ENCODE data around the gene MKI67. TPM values are rescaled to one million over a fixed set of nuclear protein-coding genes. Genes with fewer than 3 reads are reported as not detected.

MKI67 gene
- total and polyA plus RNA-seq, 8 donors, result under 0.01 to 3.1 (median 0.47) TPM

DNA sequence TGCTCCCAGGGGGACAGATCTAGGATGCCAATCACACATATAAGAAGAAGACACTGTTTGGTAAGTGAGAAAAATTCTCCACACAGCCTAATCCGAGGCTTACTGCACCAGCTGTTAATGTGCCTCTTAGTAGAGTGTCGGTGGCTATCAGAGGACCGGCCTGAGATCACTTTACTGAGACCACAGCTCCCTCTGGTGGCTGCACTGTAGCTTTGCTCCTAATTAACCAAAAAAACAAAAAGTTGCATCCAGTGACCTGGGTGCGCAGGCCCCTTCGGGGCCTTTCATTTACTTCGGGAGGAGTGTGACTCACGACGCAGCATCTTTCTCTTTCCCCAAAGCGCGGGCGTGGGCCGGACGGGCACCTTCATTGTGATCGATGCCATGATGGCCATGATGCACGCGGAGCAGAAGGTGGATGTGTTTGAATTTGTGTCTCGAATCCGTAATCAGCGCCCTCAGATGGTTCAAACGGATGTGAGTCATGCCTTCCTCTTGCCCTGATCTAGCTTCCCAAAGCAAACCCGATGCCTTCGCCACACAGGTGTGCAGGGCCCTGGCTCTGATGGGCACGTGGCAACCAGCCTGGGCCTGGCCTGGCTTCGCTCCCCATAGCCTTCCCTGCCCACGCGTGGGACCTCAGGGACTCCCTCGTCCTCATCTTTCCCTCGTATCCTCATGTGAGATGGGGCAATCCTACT, 56.7 kb downstream of the MKI67 start:
- FAIRE-seq, result no peak
- no peaks in the 10 kb centered on the region for H3K27me3 ChIP-seq
- DNase-seq, result peak in 5 of 6 donors; percentile 52 to 88 (median 74)
- WGBS, 2 donors, result 27 to 30% methylated on average over 28 of the region's 28 CpGs
- H3K4me1 ChIP-seq, result no peaks in the 10 kb centered on the region
- peak; percentile 70 to 88 (median 78) for ATAC-seq
- H3K9me3 ChIP-seq, result no peaks in the 10 kb centered on the region
- intact Hi-C loops (cut with DNase I), result loop anchor here in 2 of 3 donors (5.0 to 10.0 kb wide), 2 partner anchors 85 to 347 kb away; no protein-coding TSS in a partner anchor
- no peak overlapping the region for H3K4me3 ChIP-seq
- TF ChIP-seq, protein P1, sequence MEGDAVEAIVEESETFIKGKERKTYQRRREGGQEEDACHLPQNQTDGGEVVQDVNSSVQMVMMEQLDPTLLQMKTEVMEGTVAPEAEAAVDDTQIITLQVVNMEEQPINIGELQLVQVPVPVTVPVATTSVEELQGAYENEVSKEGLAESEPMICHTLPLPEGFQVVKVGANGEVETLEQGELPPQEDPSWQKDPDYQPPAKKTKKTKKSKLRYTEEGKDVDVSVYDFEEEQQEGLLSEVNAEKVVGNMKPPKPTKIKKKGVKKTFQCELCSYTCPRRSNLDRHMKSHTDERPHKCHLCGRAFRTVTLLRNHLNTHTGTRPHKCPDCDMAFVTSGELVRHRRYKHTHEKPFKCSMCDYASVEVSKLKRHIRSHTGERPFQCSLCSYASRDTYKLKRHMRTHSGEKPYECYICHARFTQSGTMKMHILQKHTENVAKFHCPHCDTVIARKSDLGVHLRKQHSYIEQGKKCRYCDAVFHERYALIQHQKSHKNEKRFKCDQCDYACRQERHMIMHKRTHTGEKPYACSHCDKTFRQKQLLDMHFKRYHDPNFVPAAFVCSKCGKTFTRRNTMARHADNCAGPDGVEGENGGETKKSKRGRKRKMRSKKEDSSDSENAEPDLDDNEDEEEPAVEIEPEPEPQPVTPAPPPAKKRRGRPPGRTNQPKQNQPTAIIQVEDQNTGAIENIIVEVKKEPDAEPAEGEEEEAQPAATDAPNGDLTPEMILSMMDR (IDR thresholded peaks at IDR 0.05), result peak; percentile 76 to 81 (median 80)
- H3K27ac ChIP-seq, result no peak overlapping the region
- no peaks in the 10 kb centered on the region for H3K36me3 ChIP-seq

DNA sequence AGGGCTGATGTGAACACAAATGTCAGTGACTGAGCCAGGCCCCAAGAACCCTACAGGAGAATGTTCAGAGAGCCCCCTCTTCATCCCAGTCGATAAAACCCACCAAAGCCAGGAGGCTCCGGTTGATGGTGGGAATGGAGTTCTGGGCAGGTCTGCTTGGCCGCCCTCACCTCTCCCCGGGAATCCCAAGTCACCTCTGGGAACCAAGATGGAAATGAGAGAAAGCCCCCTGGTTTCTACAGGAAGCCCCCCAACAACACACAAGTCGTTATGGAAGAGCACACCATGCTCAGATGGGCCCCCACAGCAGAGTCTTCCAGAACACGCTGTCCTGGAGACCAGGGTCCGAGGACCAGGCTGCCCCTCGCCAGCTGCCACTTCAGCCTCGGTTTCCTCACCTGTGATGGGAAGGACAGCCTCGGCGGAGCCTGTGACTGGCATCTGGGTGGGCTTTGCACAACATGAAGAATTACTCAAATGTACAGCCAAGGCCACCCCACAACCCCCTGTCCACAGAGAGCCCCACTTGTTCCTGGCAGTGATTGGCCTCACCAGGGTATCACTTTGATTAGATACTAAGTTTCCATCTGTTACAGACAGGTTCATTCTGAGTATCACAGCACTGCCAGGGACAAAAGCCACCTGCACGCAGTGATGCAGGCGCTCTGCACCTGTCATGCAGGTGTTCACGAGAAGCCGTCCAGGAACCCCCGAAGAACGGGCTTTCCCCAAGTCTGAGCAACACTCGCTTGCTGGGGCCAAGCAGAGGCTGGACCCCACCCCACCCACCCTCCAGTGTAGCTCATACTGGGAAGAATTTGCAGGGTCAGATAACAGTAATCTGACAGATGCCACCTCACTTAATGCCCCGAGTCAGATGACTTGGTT, 57.6 kb downstream of the MKI67 start:
- no peaks in the 10 kb centered on the region for H3K9me3 ChIP-seq
- intact Hi-C loops (cut with DNase I), result loop anchor here in 1 of 3 donors (5.0 kb wide), 1 partner anchor 346 kb away; no protein-coding TSS in a partner anchor
- no peaks in the 10 kb centered on the region for H3K36me3 ChIP-seq
- no peak for DNase-seq
- TF ChIP-seq, protein P1 (IDR thresholded peaks at IDR 0.05), result no peak
- H3K27ac ChIP-seq, result no peak overlapping the region
- no peaks in the 10 kb centered on the region for H3K4me1 ChIP-seq
- ATAC-seq, result no peak
- H3K4me3 ChIP-seq, result no peak overlapping the region
- 69 to 79% methylated on average over 19 of the region's 19 CpGs for WGBS, 2 donors
- no peak for FAIRE-seq
- H3K27me3 ChIP-seq, result no peaks in the 10 kb centered on the region

DNA sequence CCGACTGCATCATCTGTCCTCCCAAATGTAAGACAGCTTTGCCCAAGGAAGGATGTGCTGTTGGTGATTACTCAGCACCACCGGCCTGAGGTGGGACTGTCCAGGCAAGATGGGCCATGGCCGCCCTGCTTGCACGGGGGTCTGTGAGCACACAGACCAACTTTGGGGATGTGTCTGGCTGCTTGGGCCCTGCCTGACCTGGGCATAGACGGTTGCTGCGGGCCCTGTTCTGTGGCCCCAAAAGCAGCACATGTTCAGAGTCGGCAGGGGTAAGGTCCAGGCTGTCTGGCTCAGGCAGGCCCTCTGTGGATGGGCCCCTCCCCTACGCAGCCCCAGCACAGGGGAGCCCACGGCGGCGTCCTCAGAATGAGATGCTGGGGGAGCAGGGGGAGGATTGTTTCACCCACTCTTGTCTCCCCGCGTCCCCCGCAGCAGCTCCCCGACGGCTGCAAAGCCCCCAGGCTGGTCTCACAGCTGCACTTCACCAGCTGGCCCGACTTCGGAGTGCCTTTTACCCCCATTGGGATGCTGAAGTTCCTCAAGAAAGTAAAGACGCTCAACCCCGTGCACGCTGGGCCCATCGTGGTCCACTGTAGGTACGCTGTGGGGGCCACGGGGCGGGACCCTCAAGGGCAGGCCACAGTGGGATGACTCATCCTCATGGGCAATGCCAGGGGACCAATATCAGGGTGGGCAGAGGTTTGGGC, 58.4 kb downstream of the MKI67 start:
- 76 to 88% methylated on average over 21 to 25 of the region's 25 CpGs for WGBS, 2 donors
- no peak overlapping the region for H3K27ac ChIP-seq

DNA sequence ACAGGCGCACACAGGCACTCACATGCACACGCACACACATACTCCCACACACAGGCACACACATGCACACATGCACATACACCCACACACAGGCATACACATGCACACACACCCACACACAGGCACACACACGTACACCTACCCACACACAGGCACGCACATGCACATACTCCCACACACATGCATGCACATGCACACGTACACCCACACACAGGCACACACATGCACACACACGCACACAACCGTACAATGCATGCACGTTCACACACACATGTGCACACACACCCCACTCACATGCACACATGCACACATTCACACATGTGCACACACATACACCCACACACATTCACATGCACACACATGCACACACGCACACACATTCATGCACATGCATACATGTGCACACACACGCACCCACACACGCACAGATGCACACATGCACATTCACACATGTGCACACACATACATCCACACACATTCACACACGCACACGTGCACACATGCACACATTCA, 59.3 kb downstream of the MKI67 start:
- DNase-seq (no peak), FAIRE-seq (no peak), ATAC-seq (no peak)
- H3K9me3 ChIP-seq, result no peaks in the 10 kb centered on the region
- no peaks in the 10 kb centered on the region for H3K4me1 ChIP-seq
- WGBS, 2 donors, result 80 to 88% methylated on average over 13 of the region's 13 CpGs
- no peaks in the 10 kb centered on the region for H3K36me3 ChIP-seq
- H3K27ac ChIP-seq, result no peak overlapping the region
- H3K4me3 ChIP-seq, result no peak overlapping the region
- intact Hi-C loops (cut with DNase I), result loop anchor here in 1 of 3 donors (5.0 kb wide), 1 partner anchor 345 kb away; no protein-coding TSS in a partner anchor
- H3K27me3 ChIP-seq, result no peaks in the 10 kb centered on the region
- TF ChIP-seq, protein P1 (IDR thresholded peaks at IDR 0.05), result no peak

More for the DNA sequence above, 58.4 kb downstream of the MKI67 start:
- no peak for FAIRE-seq
- no peaks in the 10 kb centered on the region for H3K27me3 ChIP-seq
- H3K9me3 ChIP-seq, result no peaks in the 10 kb centered on the region
- H3K36me3 ChIP-seq, result no peaks in the 10 kb centered on the region
- DNase-seq, result no peak
- no peaks in the 10 kb centered on the region for H3K4me1 ChIP-seq
- no peak overlapping the region for H3K4me3 ChIP-seq
- no peak for ATAC-seq
- intact Hi-C loops (cut with DNase I), result loop anchor here in 1 of 3 donors (5.0 kb wide), 1 partner anchor 346 kb away; no protein-coding TSS in a partner anchor
- TF ChIP-seq, protein P1 (IDR thresholded peaks at IDR 0.05), result no peak

Measured in pancreas (tissue), 10 donors.